Measurements from ENCODE around the gene LGR6. TPM values are rescaled to one million over a fixed set of nuclear protein-coding genes. Genes with fewer than 3 reads are reported as not detected.

The LGR6 gene
- total and polyA plus RNA-seq, 2 experiments from 2014 or later = 0.66 to 0.89 TPM

DNA sequence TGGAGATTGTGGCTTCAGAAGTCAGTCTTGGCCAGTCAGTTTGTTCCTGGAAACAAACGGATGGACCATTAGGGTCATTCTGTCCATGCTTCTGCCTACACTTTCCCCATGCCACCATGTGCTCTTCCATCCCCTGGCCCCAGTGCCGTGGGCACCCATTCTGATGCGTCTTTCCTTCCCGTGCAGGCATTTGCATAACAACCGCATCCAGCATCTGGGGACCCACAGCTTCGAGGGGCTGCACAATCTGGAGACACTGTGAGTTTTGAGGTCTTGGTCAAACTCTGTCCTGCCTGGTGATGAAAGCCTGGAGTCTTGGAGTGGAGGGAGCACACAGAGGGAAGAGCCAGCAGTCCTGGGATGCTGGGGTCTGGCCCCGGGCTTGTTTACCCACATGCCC is 87.0 kb downstream of the LGR6 start:
- Histone ChIP-seq H3K79me2 (replicated peaks; ENCODE audit: insufficient read depth) (no peaks in the 10 kb centered on the region), H3K4me3 (peak overlapping the region; percentile 23; the same call in 1 of the 2 replicates), H3F3A (replicated peaks; ENCODE audit: low read depth) (no peaks in the 10 kb centered on the region), H2AFZ (peak overlapping the region; percentile 86), H4K20me1 (replicated peaks; ENCODE audit: insufficient read depth) (no peaks in the 10 kb centered on the region), H3K4me1 (ENCODE audit: insufficient read depth) (peaks cover 14% of the 10 kb centered on the region), H3K27me3 (ENCODE audit: insufficient read depth) (no peaks in the 10 kb centered on the region), H3K4me2 (peak overlapping the region; percentile 70), H3K36me3 (ENCODE audit: insufficient read depth) (no peaks in the 10 kb centered on the region), H3K9me2 (ENCODE audit: insufficient read depth) (peaks cover 16% of the 10 kb centered on the region), H3K27ac (ENCODE audit: low read depth) (no peak overlapping the region)
- peak; percentile 50 for ATAC-seq
- Mint-ChIP-seq H3K9me3 (no peaks in the 10 kb centered on the region), H3K27me3 (ENCODE audit: insufficient read depth, low read depth, poor library complexity) (peaks cover 2% of the 10 kb centered on the region), H3K4me1 (peaks cover 19% of the 10 kb centered on the region), H3K27ac (no peak overlapping the region), H3K36me3 (ENCODE audit: low read depth) (no peaks in the 10 kb centered on the region), H3K4me3 (peak overlapping the region; percentile 13; the same call in 1 of the 3 replicates)
- no peak for TF ChIP-seq POLR2AphosphoS5 (IDR thresholded peaks at IDR 0.05; ENCODE audit: low read depth)
- no peak for TF ChIP-seq STAT1 (IDR thresholded peaks at IDR 0.05; ENCODE audit: unreplicated experiment)
- no peak for TF ChIP-seq ZNF114 (CRISPR knock-in tag; IDR thresholded peaks at IDR 0.05)
- no peak for TF ChIP-seq JUNB (IDR thresholded peaks at IDR 0.05; ENCODE audit: unreplicated experiment)
- TF ChIP-seq ZNF462 (CRISPR knock-in tag; IDR thresholded peaks at IDR 0.05) = no peak
- TF ChIP-seq, protein P1, sequence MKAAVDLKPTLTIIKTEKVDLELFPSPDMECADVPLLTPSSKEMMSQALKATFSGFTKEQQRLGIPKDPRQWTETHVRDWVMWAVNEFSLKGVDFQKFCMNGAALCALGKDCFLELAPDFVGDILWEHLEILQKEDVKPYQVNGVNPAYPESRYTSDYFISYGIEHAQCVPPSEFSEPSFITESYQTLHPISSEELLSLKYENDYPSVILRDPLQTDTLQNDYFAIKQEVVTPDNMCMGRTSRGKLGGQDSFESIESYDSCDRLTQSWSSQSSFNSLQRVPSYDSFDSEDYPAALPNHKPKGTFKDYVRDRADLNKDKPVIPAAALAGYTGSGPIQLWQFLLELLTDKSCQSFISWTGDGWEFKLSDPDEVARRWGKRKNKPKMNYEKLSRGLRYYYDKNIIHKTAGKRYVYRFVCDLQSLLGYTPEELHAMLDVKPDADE (IDR thresholded peaks at IDR 0.05) = no peak
- no peak for TF ChIP-seq EZH2 (IDR thresholded peaks at IDR 0.05; ENCODE audit: low read depth, unreplicated experiment)
- TF ChIP-seq, protein P2, sequence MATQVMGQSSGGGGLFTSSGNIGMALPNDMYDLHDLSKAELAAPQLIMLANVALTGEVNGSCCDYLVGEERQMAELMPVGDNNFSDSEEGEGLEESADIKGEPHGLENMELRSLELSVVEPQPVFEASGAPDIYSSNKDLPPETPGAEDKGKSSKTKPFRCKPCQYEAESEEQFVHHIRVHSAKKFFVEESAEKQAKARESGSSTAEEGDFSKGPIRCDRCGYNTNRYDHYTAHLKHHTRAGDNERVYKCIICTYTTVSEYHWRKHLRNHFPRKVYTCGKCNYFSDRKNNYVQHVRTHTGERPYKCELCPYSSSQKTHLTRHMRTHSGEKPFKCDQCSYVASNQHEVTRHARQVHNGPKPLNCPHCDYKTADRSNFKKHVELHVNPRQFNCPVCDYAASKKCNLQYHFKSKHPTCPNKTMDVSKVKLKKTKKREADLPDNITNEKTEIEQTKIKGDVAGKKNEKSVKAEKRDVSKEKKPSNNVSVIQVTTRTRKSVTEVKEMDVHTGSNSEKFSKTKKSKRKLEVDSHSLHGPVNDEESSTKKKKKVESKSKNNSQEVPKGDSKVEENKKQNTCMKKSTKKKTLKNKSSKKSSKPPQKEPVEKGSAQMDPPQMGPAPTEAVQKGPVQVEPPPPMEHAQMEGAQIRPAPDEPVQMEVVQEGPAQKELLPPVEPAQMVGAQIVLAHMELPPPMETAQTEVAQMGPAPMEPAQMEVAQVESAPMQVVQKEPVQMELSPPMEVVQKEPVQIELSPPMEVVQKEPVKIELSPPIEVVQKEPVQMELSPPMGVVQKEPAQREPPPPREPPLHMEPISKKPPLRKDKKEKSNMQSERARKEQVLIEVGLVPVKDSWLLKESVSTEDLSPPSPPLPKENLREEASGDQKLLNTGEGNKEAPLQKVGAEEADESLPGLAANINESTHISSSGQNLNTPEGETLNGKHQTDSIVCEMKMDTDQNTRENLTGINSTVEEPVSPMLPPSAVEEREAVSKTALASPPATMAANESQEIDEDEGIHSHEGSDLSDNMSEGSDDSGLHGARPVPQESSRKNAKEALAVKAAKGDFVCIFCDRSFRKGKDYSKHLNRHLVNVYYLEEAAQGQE (IDR thresholded peaks at IDR 0.05; ENCODE audit: unreplicated experiment) = no peak
- TF ChIP-seq ZNF331 (CRISPR knock-in tag; IDR thresholded peaks at IDR 0.05; ENCODE audit: low read depth) = no peak
- peak; percentile 17 for DNase-seq (ENCODE audit: low spot score)

Data from GM23338 (cell line).